Right kidney (tissue), 1 donor: ENCODE measurements around the gene SCARB1.
A peak's percentile ranks its signal among the peaks of the same experiment; 100 is the strongest.
"Not testable (repeated sequence)": the region's sequence is repeated elsewhere in the genome, so short reads cannot be mapped to it uniquely, and the experiment has no call there.

Experiments
- DNase-seq: peaks from one replicate; pipeline ENCODE4 v3.0.0-alpha.2; 2016

The SCARB1 gene

GRCh38 chr12:124884587-124885438, 21.1 kb upstream of the SCARB1 start:
- DNase-seq, result peak; percentile 49

- DNase-seq, result no peak
These were observed 19.8 kb upstream of the SCARB1 start for GRCh38 chr12:124883263-124884130.

- DNase-seq, result peak; percentile 42
These were observed 17.5 kb upstream of the SCARB1 start for GRCh38 chr12:124881123-124881522.

GRCh38 chr12:124880335-124880734, 16.7 kb upstream of the SCARB1 start:
- not testable (repeated sequence) for DNase-seq

- no peak for DNase-seq
These were observed 15.3 kb upstream of the SCARB1 start for GRCh38 chr12:124878795-124879516.

- no peak for DNase-seq
These were observed 13.8 kb upstream of the SCARB1 start for GRCh38 chr12:124877423-124877822.

- DNase-seq, result no peak
These were observed 12.5 kb upstream of the SCARB1 start for GRCh38 chr12:124876171-124876570.

- no peak for DNase-seq
These were observed 12.1 kb upstream of the SCARB1 start for GRCh38 chr12:124875803-124876132.

GRCh38 chr12:124874988-124875802, 11.5 kb upstream of the SCARB1 start:
- DNase-seq, result no peak

- DNase-seq, result no peak
These were observed 10.5 kb upstream of the SCARB1 start for GRCh38 chr12:124874188-124874587.

- DNase-seq, result no peak
These were observed 8.5 kb upstream of the SCARB1 start for GRCh38 chr12:124872068-124872719.

- DNase-seq, result no peak
These were observed 7.6 kb upstream of the SCARB1 start for GRCh38 chr12:124871297-124871696.

GRCh38 chr12:124870515-124870914, 6.9 kb upstream of the SCARB1 start:
- no peak for DNase-seq

GRCh38 chr12:124869059-124869665, 5.5 kb upstream of the SCARB1 start:
- DNase-seq, result no peak

- DNase-seq, result no peak
These were observed 4.8 kb upstream of the SCARB1 start for GRCh38 chr12:124868252-124869058.

GRCh38 chr12:124867401-124867930, 3.8 kb upstream of the SCARB1 start:
- no peak for DNase-seq

- no peak for DNase-seq
These were observed 3.3 kb upstream of the SCARB1 start for GRCh38 chr12:124866883-124867400.

GRCh38 chr12:124866195-124866882, 2.7 kb upstream of the SCARB1 start:
- no peak for DNase-seq

GRCh38 chr12:124865728-124866127, 2.1 kb upstream of the SCARB1 start:
- no peak for DNase-seq
